Activated T-cell treated with anti-CD3 and anti-CD28 coated beads, Interleukin-2, amount 50 U/mL, for 72 hours (primary cell): Measurements from ENCODE around the gene CCNB2. TPM values are rescaled to one million over a fixed set of nuclear protein-coding genes. Genes with fewer than 3 reads are reported as not detected.

Source experiments
- total RNA-seq, 2 donors: library from RNA; stranded (reverse); gene quantifications; one replicate each; pipeline ENCODE4 v1.2.3, GENCODE V29; 2022

The CCNB2 gene
- total RNA-seq, 2 donors from 2014 or later, result 65.9 to 77.8 TPM

Other genes with a start within 250 kb of the CCNB2 start
- 100 to 1,000 TPM; 114 to 115 TPM for gene SLTM, start 171.5 kb upstream of the CCNB2 start, total RNA-seq
- 10 to 100 TPM; 27.9 to 30.4 TPM for gene RNF111, start 117.5 kb upstream of the CCNB2 start, total RNA-seq
- gene LDHAL6B, start 101.7 kb downstream of the CCNB2 start, total RNA-seq, result not detected